ENCODE data around the gene EEF1E1.

GRCh38 chr6:8074213-8074612 lies 28.1 kb downstream of the EEF1E1 start:
- no peak for TF ChIP-seq SIN3A (IDR thresholded peaks at IDR 0.05; ENCODE audit: borderline replicate concordance in 2 of 2, control insufficient read depth in 1 of 2, low read depth in 2 of 2, low read length in 2 of 2)
- no peak for TF ChIP-seq TRIM24 (IDR thresholded peaks at IDR 0.05)
- TF ChIP-seq CTCF (IDR thresholded peaks at IDR 0.05 in 2 of 3, conservative IDR thresholded peaks at IDR 0.05 in 1 of 3; ENCODE audit: insufficient read depth in 2 of 3, low read depth in 1 of 3, low read length in 3 of 3), result no peak
- TF ChIP-seq ZNF707 (CRISPR knock-in tag; conservative IDR thresholded peaks at IDR 0.05), result no peak
- no peak for TF ChIP-seq GATA2 (CRISPR knock-in tag; IDR thresholded peaks at IDR 0.05)
- TF ChIP-seq ATF2 (CRISPR knock-in tag; IDR thresholded peaks at IDR 0.05), result no peak
- no peak for TF ChIP-seq EP300 (IDR thresholded peaks at IDR 0.05; ENCODE audit: low read length)
- TF ChIP-seq ATF7 (IDR thresholded peaks at IDR 0.05), result no peak
- TF ChIP-seq MXI1 (IDR thresholded peaks at IDR 0.05; ENCODE audit: low read depth, low read length), result no peak
- no peak for TF ChIP-seq GATAD2A (IDR thresholded peaks at IDR 0.05)
- TF ChIP-seq ETV5 (CRISPR knock-in tag; IDR thresholded peaks at IDR 0.05; ENCODE audit: low read depth), result no peak
- no peak for TF ChIP-seq RNF2 (IDR thresholded peaks at IDR 0.05)
- no peak for TF ChIP-seq MECOM (CRISPR knock-in tag; IDR thresholded peaks at IDR 0.05)
